ENCODE measurements around the gene BACE1-AS. TPM values are rescaled to one million over a fixed set of nuclear protein-coding genes. Genes with fewer than 3 reads are reported as not detected.

The BACE1-AS gene
- total RNA-seq, 1 experiment from 2014 or later = 5.1 TPM

GRCh38 chr11:117289795-117290194, 1.4 kb upstream of the BACE1-AS start:
- no peak for DNase-seq (ENCODE audit: low spot score)

DNA sequence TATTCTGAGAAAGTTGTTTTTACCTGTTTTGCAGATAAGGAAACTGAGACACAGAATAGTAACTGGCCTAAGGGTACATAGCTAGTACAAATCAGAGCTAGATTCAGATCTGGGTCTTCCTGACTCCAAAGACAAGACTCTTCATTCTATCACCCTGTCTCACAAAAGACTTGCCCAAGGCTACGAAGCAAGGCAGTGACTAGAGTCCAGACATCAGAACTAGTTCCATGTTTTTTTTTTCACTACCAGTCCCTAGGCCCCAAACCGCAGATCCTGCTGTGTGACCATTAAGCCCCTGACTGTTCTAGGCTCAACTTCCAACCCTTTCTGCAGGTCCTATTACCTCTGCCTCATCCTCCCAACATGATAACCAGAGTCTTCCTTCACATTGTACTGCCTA, 1.5 kb downstream of the BACE1-AS start:
- no peak for DNase-seq (ENCODE audit: low spot score)

DNA sequence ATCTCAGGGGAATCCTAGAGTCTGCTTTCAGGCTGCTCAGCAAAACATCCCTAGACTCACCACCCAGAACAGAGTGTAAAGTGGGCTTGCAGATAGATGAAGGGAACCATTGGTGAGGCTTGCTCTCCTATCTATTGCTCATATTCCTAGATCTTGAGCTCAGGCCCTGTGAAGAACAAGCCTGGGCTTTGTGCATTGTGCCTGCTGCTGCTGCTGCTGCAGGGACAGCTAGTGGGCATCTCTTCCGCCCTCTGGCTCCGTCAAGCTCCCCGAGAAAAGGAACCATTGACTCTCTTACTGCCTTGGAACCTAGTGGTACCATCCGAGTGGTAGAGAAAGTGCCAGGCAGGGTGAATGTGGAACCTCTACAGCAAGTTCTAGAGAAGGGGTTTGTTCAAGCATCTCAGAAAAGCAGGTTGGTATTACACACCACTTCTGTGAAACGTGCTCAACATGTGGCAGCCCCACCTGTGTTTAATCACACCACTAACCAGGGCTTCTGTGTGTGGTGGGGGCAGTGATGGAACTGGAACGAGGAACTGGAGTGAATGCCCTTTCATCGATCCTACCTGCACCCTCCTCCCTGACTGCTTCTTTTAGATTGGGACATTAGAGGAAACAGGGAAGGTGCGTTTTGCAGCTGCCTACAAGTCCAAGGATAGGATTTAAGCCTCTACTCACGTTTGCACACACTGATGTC, 4.4 kb downstream of the BACE1-AS start:
- no peak for DNase-seq (ENCODE audit: low spot score)

- DNase-seq (ENCODE audit: low spot score) = no peak
Observed at GRCh38 chr11:117296881-117297280, 5.7 kb downstream of the BACE1-AS start.

- no peak for DNase-seq (ENCODE audit: low spot score)
Observed at GRCh38 chr11:117298195-117298594, 7.0 kb downstream of the BACE1-AS start.

GRCh38 chr11:117299351-117300282, 8.5 kb downstream of the BACE1-AS start:
- DNase-seq (ENCODE audit: low spot score) = peak; percentile 17

DNA sequence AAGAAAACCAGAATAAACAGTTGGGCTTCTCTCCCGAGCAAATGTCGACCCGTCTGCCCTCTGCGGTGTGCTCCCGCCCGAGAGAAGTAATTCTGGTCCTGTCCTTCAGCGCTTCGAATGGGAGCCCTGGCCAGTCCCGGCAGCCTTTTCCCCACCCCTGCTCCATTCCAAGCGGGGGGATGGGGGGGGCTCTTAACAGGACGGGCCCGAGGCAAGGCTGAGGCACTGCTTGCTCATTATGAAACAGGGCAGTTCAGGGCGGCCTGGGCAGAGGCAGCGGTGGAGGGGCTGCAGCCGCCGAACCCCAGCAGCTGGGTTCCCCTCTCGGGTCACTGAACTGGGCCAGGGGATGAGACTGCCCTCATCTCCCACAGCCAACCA, 9.1 kb downstream of the BACE1-AS start:
- DNase-seq (ENCODE audit: low spot score) = no peak

DNA sequence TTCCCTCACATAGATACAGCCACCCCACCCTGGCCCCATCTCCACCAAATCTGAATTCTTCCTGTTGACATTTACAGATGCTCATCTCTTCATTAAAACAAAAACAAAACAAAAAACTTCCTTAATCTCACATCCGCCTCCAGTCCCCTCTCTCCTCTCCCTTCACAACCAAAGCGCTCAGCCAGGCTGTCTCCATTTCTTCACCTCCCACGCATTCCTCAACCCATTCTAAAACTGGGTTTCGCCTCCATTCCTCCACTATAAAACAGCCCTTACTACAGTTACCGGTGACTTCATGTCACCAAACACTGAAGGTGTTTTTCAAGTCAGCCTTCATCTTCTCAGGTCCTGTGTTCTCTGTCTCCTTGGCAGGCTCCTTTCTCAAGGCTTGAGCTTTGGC, 9.6 kb downstream of the BACE1-AS start:
- no peak for DNase-seq (ENCODE audit: low spot score)

- no peak for DNase-seq (ENCODE audit: low spot score)
Observed at GRCh38 chr11:117302228-117302627, 11.1 kb downstream of the BACE1-AS start.

DNA sequence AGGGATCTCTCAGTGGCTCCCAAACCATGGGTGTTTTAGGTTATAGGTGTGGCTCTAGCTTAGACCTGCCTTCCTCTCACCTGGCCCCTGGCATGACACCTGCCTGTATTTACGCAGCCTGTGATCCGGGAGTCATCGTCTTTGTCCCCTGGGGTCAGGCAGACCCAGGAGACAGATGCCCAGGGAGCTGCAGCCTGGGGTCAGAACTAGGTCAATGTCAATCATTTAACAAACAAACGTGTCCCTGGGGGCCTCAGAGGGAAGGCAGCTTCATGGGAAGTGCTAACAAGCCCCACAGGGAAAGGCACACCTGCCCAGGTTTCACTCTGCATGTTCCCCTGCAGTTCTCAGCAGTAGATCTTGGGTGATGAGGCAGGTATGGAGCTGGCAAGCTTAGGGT, 12.0 kb downstream of the BACE1-AS start:
- DNase-seq (ENCODE audit: low spot score) = no peak

- DNase-seq (ENCODE audit: low spot score) = no peak
Observed at GRCh38 chr11:117303646-117304315, 12.6 kb downstream of the BACE1-AS start.

DNA sequence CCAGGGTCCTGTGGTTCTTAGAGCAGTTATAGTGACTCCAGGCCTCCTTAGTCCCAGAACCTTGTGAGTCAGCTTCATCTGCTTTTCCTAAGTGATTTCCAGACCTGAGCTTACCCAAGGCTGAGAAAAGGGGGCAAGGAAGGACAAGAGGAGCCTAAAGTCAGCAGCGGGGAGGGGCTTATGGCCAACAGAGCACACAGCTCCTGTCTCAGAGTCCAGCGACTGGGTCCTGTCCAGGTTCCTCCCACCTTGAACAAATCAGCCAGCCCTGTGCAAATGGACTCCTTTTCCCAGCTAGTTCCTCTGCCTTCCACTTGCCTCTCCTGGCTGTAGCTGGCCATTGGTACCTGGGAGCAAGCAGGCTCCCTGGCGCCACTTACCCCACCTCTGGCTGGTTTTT, 14.0 kb downstream of the BACE1-AS start:
- no peak for DNase-seq (ENCODE audit: low spot score)

DNA sequence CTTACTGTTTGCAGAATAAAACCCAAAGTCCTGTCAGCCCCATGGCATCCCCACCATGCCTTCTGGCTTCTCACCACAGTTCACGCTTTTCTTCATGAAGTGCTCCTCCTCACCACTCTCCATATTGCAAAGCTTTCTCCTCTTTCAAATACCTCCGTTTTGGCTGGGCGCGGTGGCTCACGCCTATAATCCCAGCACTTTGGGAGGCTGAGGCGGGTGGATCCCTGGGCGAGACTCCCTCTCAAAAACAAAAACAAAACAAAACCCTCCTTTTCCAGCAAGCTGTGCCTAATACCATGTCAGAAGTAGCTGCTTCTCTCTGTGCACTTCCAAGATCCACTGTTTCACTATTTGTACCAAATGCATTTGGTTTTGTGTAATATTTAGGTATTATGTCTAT, 18.2 kb downstream of the BACE1-AS start:
- no peak for DNase-seq (ENCODE audit: low spot score)

DNA sequence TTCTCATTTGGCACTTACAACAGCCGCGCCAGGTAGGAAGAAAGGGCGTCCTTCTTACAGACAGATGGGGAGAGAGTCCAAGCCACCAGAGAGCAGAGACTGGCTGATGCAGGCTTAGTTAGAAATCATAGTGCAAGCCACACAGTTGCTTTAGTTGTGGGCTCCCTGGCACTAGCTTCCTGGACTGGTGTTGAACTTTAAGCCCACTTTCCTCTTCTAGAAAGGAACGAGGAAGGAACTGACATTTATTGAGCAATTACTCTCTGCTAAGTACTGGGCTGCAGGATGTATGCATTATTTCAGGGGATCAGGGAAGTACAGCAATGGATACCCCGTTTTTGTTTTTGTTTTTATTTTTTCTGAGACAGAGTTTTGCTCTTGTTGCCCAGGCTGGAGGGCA, 21.9 kb downstream of the BACE1-AS start:
- DNase-seq (ENCODE audit: low spot score) = no peak

- no peak for DNase-seq (ENCODE audit: low spot score)
Observed at GRCh38 chr11:117313828-117314768, 23.0 kb downstream of the BACE1-AS start.

DNA sequence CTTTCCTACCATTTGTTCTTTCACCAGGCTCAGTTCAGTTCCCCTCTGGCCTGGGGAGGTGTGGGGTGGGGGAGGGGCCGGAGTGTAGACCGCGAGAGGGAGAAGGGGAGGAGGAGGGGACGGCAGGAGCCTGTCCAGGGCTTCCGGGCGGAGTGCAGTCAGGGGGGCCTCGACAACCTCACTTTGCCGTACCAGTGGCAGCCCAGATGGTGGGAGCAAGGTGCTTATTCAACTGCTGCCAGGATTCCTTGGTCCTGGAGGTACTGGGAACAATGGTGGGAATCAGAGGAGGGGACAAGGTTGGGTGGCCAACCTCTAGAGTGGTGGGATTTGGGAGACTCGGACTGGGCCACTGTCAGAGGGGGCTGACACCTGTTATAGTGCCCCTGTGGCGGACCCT, 23.7 kb downstream of the BACE1-AS start:
- no peak for DNase-seq (ENCODE audit: low spot score)

- peak; percentile 16 for DNase-seq (ENCODE audit: low spot score)
Observed at GRCh38 chr11:117315285-117316196, 24.4 kb downstream of the BACE1-AS start.

DNA sequence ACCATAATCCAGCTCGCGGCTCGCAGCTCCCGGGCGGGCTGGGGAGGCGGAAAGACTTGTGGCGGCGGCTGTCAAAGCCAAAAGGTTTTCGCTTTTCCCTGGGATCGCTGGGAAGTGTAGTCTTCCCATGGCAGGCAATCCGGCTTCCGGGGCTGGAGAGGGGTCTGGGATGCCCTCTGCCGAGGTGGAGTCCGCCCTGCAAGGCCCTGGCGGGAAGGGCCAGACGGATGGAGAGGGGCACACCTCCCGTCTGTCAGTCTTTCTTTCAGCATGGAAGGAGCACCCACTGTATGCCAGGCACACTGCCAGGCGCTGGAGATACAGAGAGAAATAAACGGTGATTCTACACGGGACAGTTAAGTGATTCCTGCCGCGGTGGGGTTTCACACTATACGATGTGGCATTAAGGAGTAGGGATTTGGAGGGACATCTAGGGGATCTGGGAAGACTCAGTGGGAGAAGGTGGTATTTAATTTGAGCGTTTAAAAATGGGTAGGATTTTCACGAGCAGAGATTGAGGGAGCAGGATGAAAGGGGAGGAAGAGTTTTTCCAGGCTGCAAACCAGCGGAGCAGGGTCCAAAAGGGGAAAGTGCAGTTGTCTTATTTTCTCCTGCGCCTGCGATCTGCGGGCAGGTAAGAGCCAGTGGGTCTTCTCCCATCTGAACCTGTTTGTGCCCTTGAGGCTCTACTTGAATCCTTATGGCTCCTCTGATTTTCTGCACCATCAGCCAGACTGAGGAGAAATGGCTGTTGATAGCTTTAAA, 25.2 kb downstream of the BACE1-AS start, which contains the start of gene BACE1:
Gene BACE1, minus strand, starts transcription at position 60 of the 765 bp plus-strand sequence. CDS start 461 bp downstream, outside the sequence.
- DNase-seq (ENCODE audit: low spot score) = peak; percentile 74

- no peak for DNase-seq (ENCODE audit: low spot score)
Observed at GRCh38 chr11:117318738-117319137, 27.6 kb downstream of the BACE1-AS start.

Data from HT-29 (cell line).